ENCODE results near the gene MDFIC.

MDFIC gene

DNA sequence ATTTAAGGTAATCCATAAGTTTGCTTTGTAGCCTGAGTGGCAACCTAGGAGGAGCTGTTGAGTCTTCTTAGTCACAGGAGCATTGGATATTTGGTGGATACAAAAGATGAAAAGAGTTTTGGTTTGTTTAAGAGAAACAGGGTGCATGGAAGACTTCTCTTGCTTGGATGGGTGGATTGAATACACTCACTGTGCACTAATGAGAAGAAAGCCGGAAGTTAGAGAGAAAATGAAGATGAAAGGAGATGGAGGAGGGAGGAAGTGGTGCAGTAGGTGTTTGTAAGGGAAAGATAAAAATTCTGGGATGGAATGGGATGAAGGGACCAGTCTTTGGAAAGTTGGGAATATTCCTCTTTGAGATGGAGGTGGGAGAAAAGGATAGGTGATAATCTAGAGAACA, 7.7 kb downstream of the MDFIC start:
- Histone ChIP-seq H3K27ac (ENCODE audit: low read length) (peak overlapping the region; percentile 70), H3K4me3 (ENCODE audit: low read depth in 1 of 2, low read length in 2 of 2) (peak overlapping the region in 1 of 2 experiments; percentile 36; a peak in 1 of 4 replicates)

DNA sequence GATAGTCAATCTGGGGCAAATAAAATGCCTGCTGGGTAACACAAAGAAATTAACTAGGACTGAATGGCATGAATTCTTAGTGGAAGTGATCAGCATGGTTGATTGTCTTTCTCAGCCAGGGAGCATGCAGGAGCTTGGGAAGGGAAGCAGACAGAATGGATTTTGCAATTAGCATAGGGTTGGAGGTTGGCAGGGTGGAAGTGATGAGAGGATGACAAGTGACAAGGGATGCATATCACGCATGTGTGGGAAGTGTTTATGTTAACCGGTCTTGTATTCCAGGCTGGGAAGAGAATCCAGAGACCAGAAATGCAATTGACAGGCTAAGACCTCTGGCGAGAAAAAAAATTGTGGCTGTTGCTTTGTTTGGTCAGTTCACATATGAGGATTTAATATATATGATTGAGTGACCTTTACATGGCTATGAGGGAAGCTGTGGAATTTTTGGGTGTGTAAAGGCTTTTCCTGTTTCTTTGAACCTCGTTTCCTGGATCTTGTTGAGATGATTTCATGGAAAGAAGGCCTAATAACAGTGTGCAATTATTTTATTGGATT, 8.3 kb downstream of the MDFIC start:
- Histone ChIP-seq H3K9ac (ENCODE audit: low read depth, low read length) (no peak overlapping the region), H3K27me3 (ENCODE audit: insufficient read depth, low read length, poor library complexity) (no peaks in the 10 kb centered on the region), H3K9me3 (ENCODE audit: insufficient read depth, low read length, severe bottlenecking) (no peaks in the 10 kb centered on the region), H3K79me2 (ENCODE audit: insufficient read depth, low read length) (peaks cover 97% of the 10 kb centered on the region), H4K20me1 (ENCODE audit: insufficient read depth, low read length) (peaks cover 6% of the 10 kb centered on the region; the same call in 1 of the 2 replicates), H3K36me3 (ENCODE audit: insufficient read depth, low read length) (peaks cover 15% of the 10 kb centered on the region), H3K27ac (ENCODE audit: low read length) (peak overlapping the region; percentile 70), H3K4me1 (ENCODE audit: insufficient read depth, low read length) (peaks cover 73% of the 10 kb centered on the region), H3K4me2 (ENCODE audit: insufficient read depth, low read length) (peak overlapping the region; percentile 54), H3K4me3 (ENCODE audit: low read depth in 1 of 2, low read length in 2 of 2) (peak overlapping the region in 1 of 2 experiments; percentile 36; a peak in 2 of 4 replicates), H2AFZ (ENCODE audit: low read depth, low read length) (no peak overlapping the region)
- ATAC-seq (ENCODE audit: insufficient read depth, low read depth) (no peak), DNase-seq (no peak)
- TF ChIP-seq, protein P1, sequence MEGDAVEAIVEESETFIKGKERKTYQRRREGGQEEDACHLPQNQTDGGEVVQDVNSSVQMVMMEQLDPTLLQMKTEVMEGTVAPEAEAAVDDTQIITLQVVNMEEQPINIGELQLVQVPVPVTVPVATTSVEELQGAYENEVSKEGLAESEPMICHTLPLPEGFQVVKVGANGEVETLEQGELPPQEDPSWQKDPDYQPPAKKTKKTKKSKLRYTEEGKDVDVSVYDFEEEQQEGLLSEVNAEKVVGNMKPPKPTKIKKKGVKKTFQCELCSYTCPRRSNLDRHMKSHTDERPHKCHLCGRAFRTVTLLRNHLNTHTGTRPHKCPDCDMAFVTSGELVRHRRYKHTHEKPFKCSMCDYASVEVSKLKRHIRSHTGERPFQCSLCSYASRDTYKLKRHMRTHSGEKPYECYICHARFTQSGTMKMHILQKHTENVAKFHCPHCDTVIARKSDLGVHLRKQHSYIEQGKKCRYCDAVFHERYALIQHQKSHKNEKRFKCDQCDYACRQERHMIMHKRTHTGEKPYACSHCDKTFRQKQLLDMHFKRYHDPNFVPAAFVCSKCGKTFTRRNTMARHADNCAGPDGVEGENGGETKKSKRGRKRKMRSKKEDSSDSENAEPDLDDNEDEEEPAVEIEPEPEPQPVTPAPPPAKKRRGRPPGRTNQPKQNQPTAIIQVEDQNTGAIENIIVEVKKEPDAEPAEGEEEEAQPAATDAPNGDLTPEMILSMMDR (IDR thresholded peaks at IDR 0.05; ENCODE audit: borderline replicate concordance, extremely low read depth, low read length, poor library complexity, severe bottlenecking): no peak
- no peak for TF ChIP-seq EZH2 (IDR thresholded peaks at IDR 0.05; ENCODE audit: borderline replicate concordance, low read depth, low read length, severe bottlenecking)

More for the DNA sequence above, 7.7 kb downstream of the MDFIC start:
- no peak overlapping the region for H2AFZ ChIP-seq (ENCODE audit: low read depth, low read length)
- H3K36me3 ChIP-seq (ENCODE audit: insufficient read depth, low read length): peaks cover 15% of the 10 kb centered on the region
- H3K4me2 ChIP-seq (ENCODE audit: insufficient read depth, low read length): peak overlapping the region; percentile 54
- H3K4me1 ChIP-seq (ENCODE audit: insufficient read depth, low read length): peaks cover 79% of the 10 kb centered on the region
- H3K9me3 ChIP-seq (ENCODE audit: insufficient read depth, low read length, severe bottlenecking): no peaks in the 10 kb centered on the region
- DNase-seq (no peak), ATAC-seq (ENCODE audit: insufficient read depth, low read depth) (no peak)
- H3K79me2 ChIP-seq (ENCODE audit: insufficient read depth, low read length): peaks cover 97% of the 10 kb centered on the region
- peaks cover 6% of the 10 kb centered on the region; the same call in 1 of the 2 replicates for H4K20me1 ChIP-seq (ENCODE audit: insufficient read depth, low read length)
- H3K27me3 ChIP-seq (ENCODE audit: insufficient read depth, low read length, poor library complexity): no peaks in the 10 kb centered on the region
- TF ChIP-seq, protein P1 (IDR thresholded peaks at IDR 0.05; ENCODE audit: borderline replicate concordance, extremely low read depth, low read length, poor library complexity, severe bottlenecking): peak; percentile 33
- TF ChIP-seq EZH2 (IDR thresholded peaks at IDR 0.05; ENCODE audit: borderline replicate concordance, low read depth, low read length, severe bottlenecking): no peak
- no peak overlapping the region for H3K9ac ChIP-seq (ENCODE audit: low read depth, low read length)

DNA sequence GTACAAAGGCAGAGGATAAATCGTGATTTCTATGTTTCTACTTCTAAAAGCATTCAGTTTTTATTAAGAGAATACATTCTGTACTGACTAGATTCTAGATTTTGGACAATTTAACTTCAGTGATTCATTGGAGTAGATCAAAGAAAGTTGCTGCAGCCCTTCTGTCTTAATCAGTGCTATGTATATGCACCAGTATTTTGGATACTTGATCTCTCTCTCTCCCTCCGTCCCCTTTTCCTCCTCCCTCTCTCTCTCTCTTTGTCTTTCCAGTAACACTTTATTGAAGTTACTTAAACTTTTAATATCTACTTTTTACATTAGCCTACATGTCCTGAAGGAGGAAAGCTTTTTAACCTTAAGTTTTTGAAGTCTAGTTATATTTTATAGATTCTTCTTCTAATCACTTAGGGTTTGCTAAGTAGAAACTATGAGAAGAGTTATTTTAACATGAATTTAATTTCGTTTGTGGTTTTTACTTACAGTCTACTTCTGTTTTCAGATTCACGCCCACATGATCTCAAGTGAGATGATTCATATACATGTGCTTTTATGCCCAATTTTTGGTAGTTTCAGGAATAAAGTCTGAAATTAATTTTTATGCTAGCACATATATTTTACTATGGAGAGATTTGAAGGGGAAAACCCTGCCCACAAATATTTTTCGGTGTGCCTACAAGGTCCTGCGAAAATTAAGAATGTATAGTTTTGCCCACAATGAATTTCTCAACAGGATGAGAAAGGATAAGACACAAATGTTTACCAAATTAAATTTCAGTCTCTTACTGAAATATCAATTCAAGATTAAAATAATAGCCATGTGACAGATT, 9.1 kb downstream of the MDFIC start:
- H4K20me1 ChIP-seq (ENCODE audit: insufficient read depth, low read length): peaks cover 6% of the 10 kb centered on the region; the same call in 1 of the 2 replicates
- H3K9me3 ChIP-seq (ENCODE audit: insufficient read depth, low read length, severe bottlenecking): no peaks in the 10 kb centered on the region
- H3K27me3 ChIP-seq (ENCODE audit: insufficient read depth, low read length, poor library complexity): no peaks in the 10 kb centered on the region
- TF ChIP-seq, protein P1 (IDR thresholded peaks at IDR 0.05; ENCODE audit: borderline replicate concordance, extremely low read depth, low read length, poor library complexity, severe bottlenecking): no peak
- TF ChIP-seq EZH2 (IDR thresholded peaks at IDR 0.05; ENCODE audit: borderline replicate concordance, low read depth, low read length, severe bottlenecking): no peak
- H3K79me2 ChIP-seq (ENCODE audit: insufficient read depth, low read length): peaks cover 97% of the 10 kb centered on the region
- peaks cover 8% of the 10 kb centered on the region for H3K36me3 ChIP-seq (ENCODE audit: insufficient read depth, low read length)
- ATAC-seq (ENCODE audit: insufficient read depth, low read depth) (peak; percentile 70), DNase-seq (no peak)
- H3K4me1 ChIP-seq (ENCODE audit: insufficient read depth, low read length): peaks cover 65% of the 10 kb centered on the region
- no peak overlapping the region; the same call in 1 of the 2 replicates for H3K9ac ChIP-seq (ENCODE audit: low read depth, low read length)
- H2AFZ ChIP-seq (ENCODE audit: low read depth, low read length): no peak overlapping the region
- peak overlapping the region; percentile 54 for H3K4me2 ChIP-seq (ENCODE audit: insufficient read depth, low read length)
- H3K4me3 ChIP-seq (ENCODE audit: low read depth in 1 of 2, low read length in 2 of 2): no peak overlapping the region
- H3K27ac ChIP-seq (ENCODE audit: low read length): peak overlapping the region; percentile 32

Data from DND-41 (cell line).